Tibial nerve (tissue), 4 donors: ENCODE results near the gene C2orf76.

Experiments
- EP300 ChIP-seq, 2 donors: sonication (generic); formaldehyde crosslinking; IDR thresholded peaks; one replicate each; pipeline ENCODE4 v1.6.1; 2017; ENCODE audit warnings: antibody characterized with exemption in 2 of 2, mild to moderate bottlenecking in 1 of 2
- TF ChIP-seq, protein P1 (sequence below), 5 experiments: fragments of 200-600 bp in 3 of 5; fragments of 450-650 bp in 2 of 5; sonication (generic) in 3 of 5; IDR thresholded peaks; one replicate each; pipeline ENCODE4 v1.5.1; 2016 to 2019; ENCODE audit warnings: antibody characterized with exemption in 5 of 5, mild to moderate bottlenecking in 3 of 5, moderate library complexity in 2 of 5

DNA sequence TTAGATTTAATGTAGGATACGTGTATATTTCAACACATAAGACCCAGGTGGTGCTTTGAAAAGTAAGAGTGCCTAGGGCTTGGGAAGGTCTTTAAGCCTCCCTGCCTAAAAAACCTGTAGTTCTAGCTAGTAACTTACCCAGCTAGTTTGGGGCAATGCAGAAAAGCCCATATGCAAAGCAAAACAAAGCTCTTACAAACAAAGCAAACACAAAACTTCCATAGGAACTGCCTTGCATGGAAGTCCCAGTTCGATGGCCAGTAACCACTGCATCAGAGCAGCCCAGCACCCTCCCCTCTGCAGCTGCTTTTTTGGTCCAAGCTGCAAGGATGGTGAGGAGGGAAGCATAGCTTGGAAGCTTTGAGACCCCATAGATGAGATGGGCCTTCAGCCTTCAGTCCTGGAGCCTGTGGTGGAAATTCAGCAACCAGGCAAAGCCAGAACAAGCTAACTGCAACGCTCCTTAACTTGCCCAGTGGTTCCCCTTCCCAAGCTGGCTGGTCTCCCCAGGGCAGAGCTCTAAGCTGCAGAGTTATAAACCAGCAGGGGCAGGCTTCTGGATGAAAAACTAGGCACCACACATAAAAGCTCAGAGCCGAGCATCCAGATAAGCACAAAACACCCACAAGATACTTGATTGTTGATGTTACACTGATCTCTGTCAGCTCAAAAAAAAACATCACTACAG is 16.2 kb downstream of the C2orf76 start:
- TF ChIP-seq, protein P1, sequence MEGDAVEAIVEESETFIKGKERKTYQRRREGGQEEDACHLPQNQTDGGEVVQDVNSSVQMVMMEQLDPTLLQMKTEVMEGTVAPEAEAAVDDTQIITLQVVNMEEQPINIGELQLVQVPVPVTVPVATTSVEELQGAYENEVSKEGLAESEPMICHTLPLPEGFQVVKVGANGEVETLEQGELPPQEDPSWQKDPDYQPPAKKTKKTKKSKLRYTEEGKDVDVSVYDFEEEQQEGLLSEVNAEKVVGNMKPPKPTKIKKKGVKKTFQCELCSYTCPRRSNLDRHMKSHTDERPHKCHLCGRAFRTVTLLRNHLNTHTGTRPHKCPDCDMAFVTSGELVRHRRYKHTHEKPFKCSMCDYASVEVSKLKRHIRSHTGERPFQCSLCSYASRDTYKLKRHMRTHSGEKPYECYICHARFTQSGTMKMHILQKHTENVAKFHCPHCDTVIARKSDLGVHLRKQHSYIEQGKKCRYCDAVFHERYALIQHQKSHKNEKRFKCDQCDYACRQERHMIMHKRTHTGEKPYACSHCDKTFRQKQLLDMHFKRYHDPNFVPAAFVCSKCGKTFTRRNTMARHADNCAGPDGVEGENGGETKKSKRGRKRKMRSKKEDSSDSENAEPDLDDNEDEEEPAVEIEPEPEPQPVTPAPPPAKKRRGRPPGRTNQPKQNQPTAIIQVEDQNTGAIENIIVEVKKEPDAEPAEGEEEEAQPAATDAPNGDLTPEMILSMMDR (IDR thresholded peaks at IDR 0.05), result no peak
- TF ChIP-seq EP300 (IDR thresholded peaks at IDR 0.05), result no peak
